DOHH2 (cell line): ENCODE data around the gene NBEA.

ENCODE experiments used
- CTCF ChIP-seq: fragments of 200-600 bp; sonication (generic); IDR thresholded peaks from one replicate; pipeline ENCODE4 v1.5.1; 2014; ENCODE audit warnings: antibody characterized with exemption, mild to moderate bottlenecking, low read depth, low read length; ENCODE audit not compliant: poor library complexity, severe bottlenecking
- EZH2phosphoT487 ChIP-seq: fragments of 200-600 bp; sonication (generic); IDR thresholded peaks from 2 replicates; pipeline ENCODE4 v1.6.1; 2017; ENCODE audit warnings: borderline replicate concordance, mild to moderate bottlenecking, antibody characterized with exemption, low read length, moderate library complexity, mixed read lengths

GRCh38 chr13:35597451-35597850 lies 655.4 kb downstream of the NBEA start:
- TF ChIP-seq CTCF: no peak
- TF ChIP-seq EZH2phosphoT487: no peak
